HG03432 (cell line): ENCODE measurements around the gene SERPINB6.
A peak's percentile ranks its signal among the peaks of the same experiment; 100 is the strongest.
"Not testable (repeated sequence)": the region's sequence is repeated elsewhere in the genome, so short reads cannot be mapped to it uniquely, and the experiment has no call there.

Experiments
- ATAC-seq: cut with Tn5 transposase; IDR thresholded peaks from one replicate; pipeline ENCODE4 v1.9.1; 2021; ENCODE audit warnings: mild to moderate bottlenecking, moderate library complexity; ENCODE audit not compliant: unreplicated experiment

SERPINB6 gene

DNA sequence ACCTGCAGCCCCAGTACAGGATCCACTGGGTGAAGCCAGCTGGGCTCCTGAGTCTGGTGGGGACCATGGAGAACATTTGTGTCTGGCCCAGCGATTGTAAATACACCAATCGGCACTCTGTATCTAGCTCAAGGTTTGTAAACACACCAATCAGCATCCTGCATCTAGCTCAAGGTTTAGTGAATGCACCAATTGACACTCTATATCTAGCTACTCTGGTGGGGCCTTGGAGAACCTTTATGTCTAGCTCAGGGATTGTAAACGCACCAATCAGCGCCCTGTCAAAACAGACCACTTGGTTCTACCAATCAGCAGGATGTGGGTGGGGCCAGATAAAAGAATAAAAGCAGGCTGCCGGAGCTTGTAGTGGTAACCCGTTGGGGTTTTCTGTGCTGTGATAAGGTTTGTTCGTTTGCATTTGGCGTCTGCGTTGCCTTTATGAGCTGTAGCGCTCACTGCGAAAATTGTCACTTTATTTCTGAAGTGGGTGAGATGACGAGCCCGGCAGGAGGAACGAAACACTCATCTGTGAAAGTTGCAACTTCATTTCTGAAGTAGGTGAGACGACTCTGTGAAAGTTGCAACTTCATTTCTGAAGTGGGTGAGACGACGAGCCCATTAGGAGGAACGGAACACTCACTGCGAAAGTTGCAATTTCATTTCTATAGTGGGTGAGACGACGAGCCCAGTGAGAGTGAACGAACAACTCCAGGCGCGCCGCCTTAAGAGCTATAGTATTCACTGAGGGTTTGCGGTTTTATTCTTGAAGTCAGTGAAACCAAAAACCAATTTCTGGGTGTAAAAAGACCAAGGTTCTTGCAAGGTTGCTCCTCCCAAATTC is 31.1 kb downstream of the SERPINB6 start:
- peak; percentile 87 for ATAC-seq

DNA sequence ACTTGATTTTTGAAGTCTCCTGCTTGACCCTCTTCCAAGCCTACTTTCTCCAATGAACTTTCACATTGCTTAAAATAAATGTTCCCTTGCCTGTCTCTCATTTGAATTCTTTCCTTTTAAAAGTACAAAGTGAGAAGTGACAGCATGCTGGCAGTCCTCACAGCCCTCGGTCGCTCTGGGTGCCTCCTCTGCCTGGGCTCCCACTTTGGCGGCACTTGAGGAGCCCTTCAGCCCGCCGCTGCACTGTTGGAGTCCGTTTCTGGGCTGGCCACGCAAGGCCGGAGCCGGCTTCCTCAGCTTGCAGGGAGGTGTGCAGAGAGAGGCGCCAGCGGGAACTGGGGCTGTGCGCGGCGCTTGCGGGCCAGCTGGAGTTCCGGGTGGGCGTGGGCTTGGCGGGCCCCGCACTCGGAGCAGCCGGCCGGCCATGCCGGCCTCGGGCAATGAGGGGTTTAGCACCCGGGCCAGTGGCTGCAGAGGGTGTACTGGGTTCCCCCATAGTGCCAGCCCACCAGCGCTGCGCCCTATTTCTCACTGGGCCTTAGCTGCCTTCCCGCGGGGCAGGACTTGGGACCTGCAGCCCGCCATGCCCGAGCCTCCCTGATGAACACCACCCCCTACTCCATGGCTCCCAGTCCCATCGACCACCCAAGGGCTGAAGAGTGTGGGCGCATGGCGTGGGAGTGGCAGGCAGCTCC is 31.9 kb downstream of the SERPINB6 start:
- no peak for ATAC-seq

- no peak for ATAC-seq
Observed at GRCh38 chr6:2938632-2939083, 32.7 kb downstream of the SERPINB6 start.

DNA sequence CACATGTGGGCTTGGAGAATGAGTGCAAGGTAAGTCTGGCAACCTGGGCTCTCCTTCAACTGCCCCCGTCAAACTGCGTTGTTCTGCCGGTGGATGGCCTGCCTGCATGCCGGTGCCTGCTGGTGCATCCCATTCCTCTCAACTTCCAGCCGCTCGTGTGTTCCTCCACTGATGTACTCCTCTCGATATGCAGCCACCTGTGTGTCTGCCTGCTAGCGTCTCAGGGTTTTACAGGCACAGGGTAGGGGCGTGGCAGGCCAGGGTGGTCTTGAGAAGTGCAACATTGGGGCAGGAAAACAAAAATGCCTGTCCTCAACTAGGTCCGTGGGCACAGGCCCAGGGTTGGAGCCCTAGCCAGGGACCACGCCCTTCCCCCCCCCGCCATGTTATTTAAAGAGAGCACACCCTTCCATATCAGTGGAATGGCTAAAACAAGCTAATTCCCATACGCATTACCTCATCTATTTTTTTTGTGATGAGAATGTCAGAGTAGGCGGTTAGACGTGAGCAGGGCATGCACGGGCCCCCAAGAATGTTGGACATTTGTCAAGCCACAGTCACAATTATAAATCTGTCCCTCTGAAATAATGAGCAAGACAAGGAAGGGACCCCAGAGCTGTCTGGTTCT is 33.2 kb downstream of the SERPINB6 start:
- no peak for ATAC-seq

- no peak for ATAC-seq
Observed at GRCh38 chr6:2937627-2938003, 33.8 kb downstream of the SERPINB6 start.

GRCh38 chr6:2935566-2936291 is 35.6 kb downstream of the SERPINB6 start:
- ATAC-seq = no peak

DNA sequence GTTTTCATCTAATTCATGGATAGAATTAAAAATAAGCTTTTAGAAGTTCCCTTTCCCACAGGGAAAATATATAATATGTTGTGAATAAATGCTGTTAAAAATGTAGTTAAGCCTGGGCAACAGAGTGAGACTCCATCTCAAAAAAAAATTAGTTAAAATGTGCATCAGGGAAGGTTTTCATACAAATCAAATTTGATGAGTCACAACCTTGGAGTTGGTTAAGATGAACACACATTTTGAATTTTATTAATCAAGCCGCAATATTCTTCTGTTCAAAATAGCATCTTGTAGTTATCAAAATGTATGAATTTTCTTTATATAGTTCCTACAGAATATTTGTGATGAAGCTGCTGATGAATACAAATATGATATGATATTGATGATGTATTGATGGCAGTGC is 37.3 kb downstream of the SERPINB6 start:
- no peak for ATAC-seq

GRCh38 chr6:2932911-2933310 is 38.5 kb downstream of the SERPINB6 start:
- not testable (repeated sequence) for ATAC-seq

GRCh38 chr6:2931970-2932748 is 39.2 kb downstream of the SERPINB6 start:
- peak; percentile 69 for ATAC-seq

- ATAC-seq = no peak
Observed at GRCh38 chr6:2931055-2931454, 40.3 kb downstream of the SERPINB6 start.

DNA sequence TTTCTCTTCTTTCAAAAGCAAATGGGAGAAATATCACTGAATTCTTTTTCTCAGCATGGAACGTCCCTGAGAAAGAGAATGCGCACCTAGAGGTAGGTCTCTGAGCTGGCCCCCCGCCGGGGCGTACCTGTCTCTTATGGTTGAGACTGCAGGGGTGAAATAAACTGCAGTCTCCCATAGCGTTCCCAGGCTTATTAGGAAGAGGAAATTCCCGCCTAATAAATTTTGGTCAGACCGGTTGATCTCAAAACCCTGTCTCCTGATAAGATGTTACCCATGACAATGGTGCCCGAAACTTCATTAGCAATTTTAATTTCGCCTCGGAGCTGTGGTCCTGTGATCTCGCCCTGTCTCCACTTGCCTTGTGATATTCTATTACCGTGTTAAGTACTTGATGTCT is 43.4 kb downstream of the SERPINB6 start:
- ATAC-seq = not testable (repeated sequence)

DNA sequence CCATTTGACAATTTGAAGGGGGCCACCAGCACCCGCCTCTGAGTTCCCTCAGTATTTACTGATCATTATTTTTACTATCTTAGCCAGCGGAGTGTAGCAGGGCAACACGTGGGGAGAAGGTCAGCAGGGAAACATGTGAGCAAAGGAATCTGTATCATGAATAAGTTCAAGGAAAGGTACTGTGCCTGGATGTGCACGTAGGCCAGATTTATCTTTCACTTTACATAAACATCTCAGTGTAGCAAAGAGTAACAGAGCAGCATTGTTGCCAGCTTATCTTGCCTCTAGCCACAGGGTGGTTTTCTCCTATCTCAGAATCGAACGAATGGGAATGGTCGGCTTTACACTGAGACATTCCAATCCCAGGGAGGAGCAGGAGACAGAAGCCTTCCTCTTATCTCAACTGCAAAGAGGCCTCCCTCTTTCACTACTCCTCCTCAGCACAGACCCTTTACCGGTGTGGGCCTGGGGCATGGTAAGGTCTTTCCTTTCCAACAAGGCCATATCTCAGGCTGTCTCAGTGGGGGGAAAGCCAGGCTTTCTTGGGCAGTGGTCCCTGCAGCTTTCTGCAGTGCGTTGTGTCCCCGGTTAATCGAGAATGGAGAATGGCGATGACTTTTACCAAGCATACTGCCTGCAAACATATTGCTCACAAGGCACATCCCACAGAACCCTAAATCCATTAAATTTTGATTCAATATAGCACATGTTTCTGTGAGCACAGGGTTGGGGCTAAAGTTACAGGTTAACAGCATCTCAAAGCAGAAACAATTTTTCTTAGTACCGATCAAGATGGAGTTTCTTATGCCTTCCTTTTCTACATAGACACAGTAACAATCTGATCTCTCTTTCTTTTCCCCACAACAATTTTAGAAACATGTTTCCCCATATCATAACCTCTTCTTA is 45.3 kb downstream of the SERPINB6 start:
- ATAC-seq = not testable (repeated sequence)

- no peak for ATAC-seq
Observed at GRCh38 chr6:2921520-2922115, 49.7 kb downstream of the SERPINB6 start.

GRCh38 chr6:2920671-2921112 is 50.7 kb downstream of the SERPINB6 start:
- no peak for ATAC-seq

- no peak for ATAC-seq
Observed at GRCh38 chr6:2919886-2920285, 51.5 kb downstream of the SERPINB6 start.

- no peak for ATAC-seq
Observed at GRCh38 chr6:2919401-2919800, 52.0 kb downstream of the SERPINB6 start.

- no peak for ATAC-seq
Observed at GRCh38 chr6:2918936-2919335, 52.4 kb downstream of the SERPINB6 start.

DNA sequence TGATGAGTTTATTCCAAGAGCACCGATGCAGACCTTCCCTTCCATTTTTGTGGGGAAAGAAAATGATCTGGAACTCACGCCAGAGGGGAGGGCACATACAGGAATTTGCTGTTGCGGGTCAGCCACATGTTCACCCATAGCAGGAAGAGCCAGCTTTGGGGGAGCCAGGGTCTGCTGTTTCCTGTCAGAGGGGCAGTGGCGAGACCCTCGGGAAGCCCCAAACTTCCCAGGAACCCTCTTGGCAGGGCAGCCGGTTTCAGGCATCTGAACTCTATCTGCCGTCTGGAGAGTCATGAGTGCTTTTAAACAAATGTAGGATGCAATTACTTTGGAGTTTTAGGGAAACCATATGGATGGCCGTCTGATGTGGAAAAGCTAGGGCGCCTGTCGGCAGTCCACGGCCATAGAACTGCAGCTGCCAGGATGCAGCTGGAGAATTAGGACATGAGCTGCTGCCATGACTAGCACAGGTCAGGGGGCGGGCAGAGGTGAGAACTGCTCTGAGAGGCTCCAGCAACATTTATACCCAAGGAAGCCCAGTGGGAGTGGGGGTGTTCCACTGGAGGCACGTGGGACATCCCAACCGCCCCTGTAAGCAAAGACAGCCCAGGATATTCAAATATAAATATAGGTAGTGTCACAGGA is 53.4 kb downstream of the SERPINB6 start:
- no peak for ATAC-seq
